ENCODE measurements around the gene MTHFD2L. TPM values are rescaled to one million over a fixed set of nuclear protein-coding genes. Genes with fewer than 3 reads are reported as not detected.
"Not testable (repeated sequence)": the region's sequence is repeated elsewhere in the genome, so short reads cannot be mapped to it uniquely, and the experiment has no call there.

Gene MTHFD2L
- total RNA-seq, 1 experiment from 2014 or later, result 4.4 TPM

DNA sequence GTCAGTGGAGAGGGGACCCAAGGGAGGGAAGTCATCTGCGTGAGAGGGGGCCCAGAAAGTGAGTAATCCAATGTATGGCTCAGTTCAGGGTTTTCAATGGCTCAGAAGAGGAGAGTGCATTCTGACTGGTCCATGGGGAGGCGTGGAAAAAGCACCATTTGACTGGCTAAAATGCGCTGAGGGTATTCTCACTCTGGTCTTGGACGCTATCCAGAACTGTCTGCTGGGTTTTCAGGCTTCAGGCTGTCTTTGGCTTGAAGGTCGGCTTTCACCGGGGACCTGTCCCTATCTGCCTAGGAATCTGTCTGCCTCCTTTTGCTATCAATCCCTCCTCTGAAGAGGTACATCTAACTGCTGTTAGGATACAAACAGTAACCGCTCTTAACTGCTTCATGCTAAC, 176.7 kb downstream of the MTHFD2L start:
- no peak for DNase-seq (ENCODE audit: low read depth)

DNA sequence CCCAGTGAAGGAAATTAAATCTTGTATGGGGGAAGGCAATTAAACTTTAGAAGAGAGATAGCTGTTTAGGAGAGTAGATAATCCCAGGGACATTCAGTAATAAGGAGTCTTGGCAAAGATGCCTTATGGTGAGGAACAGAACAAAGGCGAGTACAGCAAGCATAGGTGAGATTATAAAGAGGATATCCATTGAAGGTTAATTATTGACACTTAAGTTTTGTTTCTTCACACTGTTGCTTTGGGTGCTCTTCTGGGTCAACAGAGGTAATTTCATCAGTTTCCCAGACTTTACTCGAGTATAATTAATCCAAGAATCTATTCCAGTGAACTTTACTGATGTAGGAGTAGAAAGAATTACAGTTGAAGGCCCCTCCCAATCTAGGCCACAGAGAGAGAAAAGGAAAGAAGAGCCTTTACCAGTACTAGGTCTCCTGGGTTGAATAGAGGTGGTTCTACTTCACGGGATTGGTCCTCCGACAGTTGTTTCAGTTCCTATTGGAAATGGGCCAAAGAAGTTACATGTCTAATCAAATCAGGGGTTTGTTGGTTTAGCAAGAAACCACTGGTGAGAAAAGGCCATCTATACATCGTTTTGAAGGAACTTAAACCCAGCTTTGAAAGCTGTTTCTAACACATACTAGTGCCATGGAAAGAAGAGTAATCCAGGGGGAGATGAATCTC, 177.6 kb downstream of the MTHFD2L start:
- DNase-seq (ENCODE audit: low read depth), result no peak

DNA sequence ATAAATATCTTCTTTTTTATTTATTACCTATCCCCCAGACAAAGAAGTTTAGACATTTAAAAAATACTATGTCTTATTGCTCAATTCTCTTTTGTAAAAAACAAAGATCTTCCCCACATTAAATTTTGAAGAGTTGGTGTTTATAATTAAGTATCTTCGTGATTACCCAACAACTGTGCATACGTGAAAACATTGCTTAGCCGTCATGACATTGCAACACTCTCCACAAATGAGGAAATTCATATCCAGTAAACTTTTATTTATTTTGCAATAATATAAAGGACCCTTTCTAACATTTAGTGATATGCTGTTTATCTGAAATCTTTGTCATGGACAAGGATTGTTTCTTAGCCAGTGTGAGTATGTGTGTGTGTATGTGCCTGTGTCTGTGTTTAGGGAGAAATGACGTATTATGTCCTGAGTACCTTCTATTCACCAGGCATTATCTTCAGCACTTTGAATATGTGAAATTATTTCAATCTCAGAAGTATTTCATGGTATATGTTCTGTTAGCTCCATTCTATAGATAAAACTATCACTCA, 180.9 kb downstream of the MTHFD2L start:
- no peak for DNase-seq (ENCODE audit: low read depth)

DNA sequence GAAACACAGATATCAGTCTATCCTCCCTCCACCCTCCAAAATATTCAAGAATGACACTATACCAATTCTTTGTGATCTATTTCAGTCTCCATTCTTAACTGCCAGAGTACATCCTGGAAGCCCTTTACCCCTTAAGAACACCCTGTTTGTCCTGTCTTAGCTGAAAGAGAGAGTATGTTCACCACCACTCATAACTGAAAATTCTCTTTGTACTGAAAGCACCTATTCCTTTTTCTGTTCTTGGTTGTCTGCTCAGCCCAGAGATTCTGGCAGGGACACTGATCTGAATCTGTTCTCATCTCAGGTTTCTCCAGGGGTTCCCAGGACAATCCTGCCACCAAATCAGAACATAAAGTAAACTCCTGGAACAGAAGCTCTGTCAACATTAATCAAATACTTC, 181.6 kb downstream of the MTHFD2L start:
- DNase-seq (ENCODE audit: low read depth), result no peak

DNA sequence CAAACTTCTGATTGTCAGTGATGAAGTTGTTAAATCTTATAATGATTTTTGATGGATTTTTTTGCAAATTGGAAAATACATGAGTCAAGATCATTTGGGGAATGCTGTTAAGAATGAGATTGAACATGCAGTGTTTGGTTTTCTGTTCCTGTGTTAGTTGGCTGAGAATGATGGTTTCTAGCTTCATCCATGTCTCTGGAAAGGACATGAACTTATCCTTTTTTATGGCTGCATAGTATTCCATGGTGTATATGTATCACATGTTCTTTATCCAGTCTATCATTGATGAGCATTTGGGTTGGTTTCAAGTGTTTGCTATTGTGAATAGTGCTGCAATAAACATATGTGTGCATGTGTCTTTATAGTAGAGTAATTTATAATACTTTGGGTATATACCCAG, 182.5 kb downstream of the MTHFD2L start:
- DNase-seq (ENCODE audit: low read depth), result not testable (repeated sequence)

DNA sequence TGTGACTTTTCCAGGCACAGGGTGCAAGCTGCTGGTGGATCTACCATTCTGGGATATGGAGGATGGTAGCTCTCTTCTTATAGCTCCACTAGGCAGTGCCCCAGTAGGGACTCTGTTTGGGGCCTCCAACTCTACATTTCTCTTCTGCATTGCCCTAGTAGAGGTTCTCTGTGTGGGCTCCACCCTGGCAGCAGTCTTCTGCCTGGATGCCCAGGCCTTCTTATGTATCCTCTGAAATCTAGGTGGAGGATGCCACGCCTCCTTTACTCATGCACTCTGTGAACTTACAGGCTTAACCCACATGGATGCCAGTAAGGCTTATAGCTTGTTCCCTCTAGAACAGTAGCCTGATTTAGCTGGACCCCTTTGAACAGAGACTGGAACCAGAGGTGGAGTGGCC, 186.1 kb downstream of the MTHFD2L start:
- DNase-seq (ENCODE audit: low read depth), result no peak

Other genes starting within 250 kb of the MTHFD2L start
- gene PF4, start 176.1 kb upstream of the MTHFD2L start, total RNA-seq (2014; rRNA removed; shearing (Covaris generic)), result not detected in 2 replicates
- gene PPBP, start 169.9 kb upstream of the MTHFD2L start, total RNA-seq (2014; rRNA removed; shearing (Covaris generic)), result not detected in 2 replicates
- gene CXCL5, start 159.4 kb upstream of the MTHFD2L start, total RNA-seq (2014; rRNA removed; shearing (Covaris generic)), result 0.62 and 0.74 TPM in 2 replicates
- 0.81 and 6.3 TPM in 2 replicates for gene CXCL3, start 119.4 kb upstream of the MTHFD2L start, total RNA-seq (2014; rRNA removed; shearing (Covaris generic))
- not detected in 2 replicates for gene CXCL2, start 58.9 kb upstream of the MTHFD2L start, total RNA-seq (2014; rRNA removed; shearing (Covaris generic))
- gene EPGN, start 150.4 kb downstream of the MTHFD2L start, total RNA-seq (2014; rRNA removed; shearing (Covaris generic)), result not detected in 2 replicates
- 1.6 and 2.0 TPM in 2 replicates for gene EREG, start 207.0 kb downstream of the MTHFD2L start, total RNA-seq (2014; rRNA removed; shearing (Covaris generic))

Data from M059J (cell line).